ENCODE data around the gene HMCN2.

GRCh38 chr9:130411566-130411915 is 146.0 kb downstream of the HMCN2 start:
- TF ChIP-seq, protein P1, sequence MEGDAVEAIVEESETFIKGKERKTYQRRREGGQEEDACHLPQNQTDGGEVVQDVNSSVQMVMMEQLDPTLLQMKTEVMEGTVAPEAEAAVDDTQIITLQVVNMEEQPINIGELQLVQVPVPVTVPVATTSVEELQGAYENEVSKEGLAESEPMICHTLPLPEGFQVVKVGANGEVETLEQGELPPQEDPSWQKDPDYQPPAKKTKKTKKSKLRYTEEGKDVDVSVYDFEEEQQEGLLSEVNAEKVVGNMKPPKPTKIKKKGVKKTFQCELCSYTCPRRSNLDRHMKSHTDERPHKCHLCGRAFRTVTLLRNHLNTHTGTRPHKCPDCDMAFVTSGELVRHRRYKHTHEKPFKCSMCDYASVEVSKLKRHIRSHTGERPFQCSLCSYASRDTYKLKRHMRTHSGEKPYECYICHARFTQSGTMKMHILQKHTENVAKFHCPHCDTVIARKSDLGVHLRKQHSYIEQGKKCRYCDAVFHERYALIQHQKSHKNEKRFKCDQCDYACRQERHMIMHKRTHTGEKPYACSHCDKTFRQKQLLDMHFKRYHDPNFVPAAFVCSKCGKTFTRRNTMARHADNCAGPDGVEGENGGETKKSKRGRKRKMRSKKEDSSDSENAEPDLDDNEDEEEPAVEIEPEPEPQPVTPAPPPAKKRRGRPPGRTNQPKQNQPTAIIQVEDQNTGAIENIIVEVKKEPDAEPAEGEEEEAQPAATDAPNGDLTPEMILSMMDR (IDR thresholded peaks at IDR 0.05) = no peak
- TF ChIP-seq POLR2A (IDR thresholded peaks at IDR 0.05) = no peak

Measured in prostate gland (tissue), 2 donors.